ENCODE data around the gene CKS1B. TPM values are rescaled to one million over a fixed set of nuclear protein-coding genes. Genes with fewer than 3 reads are reported as not detected.

The CKS1B gene
- total RNA-seq, 1 donor: 68.2 TPM

GRCh38 chr1:155023627-155024026, 49.1 kb downstream of the CKS1B start:
- TF ChIP-seq, protein P1, sequence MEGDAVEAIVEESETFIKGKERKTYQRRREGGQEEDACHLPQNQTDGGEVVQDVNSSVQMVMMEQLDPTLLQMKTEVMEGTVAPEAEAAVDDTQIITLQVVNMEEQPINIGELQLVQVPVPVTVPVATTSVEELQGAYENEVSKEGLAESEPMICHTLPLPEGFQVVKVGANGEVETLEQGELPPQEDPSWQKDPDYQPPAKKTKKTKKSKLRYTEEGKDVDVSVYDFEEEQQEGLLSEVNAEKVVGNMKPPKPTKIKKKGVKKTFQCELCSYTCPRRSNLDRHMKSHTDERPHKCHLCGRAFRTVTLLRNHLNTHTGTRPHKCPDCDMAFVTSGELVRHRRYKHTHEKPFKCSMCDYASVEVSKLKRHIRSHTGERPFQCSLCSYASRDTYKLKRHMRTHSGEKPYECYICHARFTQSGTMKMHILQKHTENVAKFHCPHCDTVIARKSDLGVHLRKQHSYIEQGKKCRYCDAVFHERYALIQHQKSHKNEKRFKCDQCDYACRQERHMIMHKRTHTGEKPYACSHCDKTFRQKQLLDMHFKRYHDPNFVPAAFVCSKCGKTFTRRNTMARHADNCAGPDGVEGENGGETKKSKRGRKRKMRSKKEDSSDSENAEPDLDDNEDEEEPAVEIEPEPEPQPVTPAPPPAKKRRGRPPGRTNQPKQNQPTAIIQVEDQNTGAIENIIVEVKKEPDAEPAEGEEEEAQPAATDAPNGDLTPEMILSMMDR (IDR thresholded peaks at IDR 0.05; ENCODE audit: insufficient read depth, low read depth, low read length): no peak
- H3K4me3 ChIP-seq (ENCODE audit: low read depth, low read length): no peak overlapping the region
- no peak for DNase-seq (ENCODE audit: low read depth)

- no peak for DNase-seq (ENCODE audit: low read depth)
- TF ChIP-seq, protein P1 (IDR thresholded peaks at IDR 0.05; ENCODE audit: insufficient read depth, low read depth, low read length): no peak
- no peak overlapping the region for H3K4me3 ChIP-seq (ENCODE audit: low read depth, low read length)
Measured at GRCh38 chr1:155024315-155024714, 49.8 kb downstream of the CKS1B start.

DNA sequence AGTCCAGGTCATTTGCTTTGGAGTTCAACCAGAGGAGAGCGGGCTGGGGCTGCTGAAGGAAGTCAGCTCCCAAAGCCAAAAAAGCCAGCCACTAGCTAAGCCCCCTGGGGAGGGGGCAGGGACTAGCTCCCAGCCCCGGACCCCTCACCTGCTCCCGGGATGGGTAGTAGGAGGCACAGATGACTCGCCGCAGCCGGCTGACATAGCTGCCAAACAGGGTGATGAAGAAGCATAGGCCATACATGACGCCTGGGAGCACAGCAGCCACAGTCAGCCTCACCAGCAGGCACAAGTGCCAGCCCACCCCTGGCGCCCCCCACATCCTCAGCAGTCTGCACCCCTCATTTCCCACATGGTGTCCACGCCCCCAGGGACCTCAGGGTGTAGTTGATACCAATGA, 51.7 kb downstream of the CKS1B start:
- TF ChIP-seq, protein P1 (IDR thresholded peaks at IDR 0.05; ENCODE audit: insufficient read depth, low read depth, low read length): no peak
- no peak overlapping the region for H3K4me3 ChIP-seq (ENCODE audit: low read depth, low read length)
- no peak for DNase-seq (ENCODE audit: low read depth)

DNA sequence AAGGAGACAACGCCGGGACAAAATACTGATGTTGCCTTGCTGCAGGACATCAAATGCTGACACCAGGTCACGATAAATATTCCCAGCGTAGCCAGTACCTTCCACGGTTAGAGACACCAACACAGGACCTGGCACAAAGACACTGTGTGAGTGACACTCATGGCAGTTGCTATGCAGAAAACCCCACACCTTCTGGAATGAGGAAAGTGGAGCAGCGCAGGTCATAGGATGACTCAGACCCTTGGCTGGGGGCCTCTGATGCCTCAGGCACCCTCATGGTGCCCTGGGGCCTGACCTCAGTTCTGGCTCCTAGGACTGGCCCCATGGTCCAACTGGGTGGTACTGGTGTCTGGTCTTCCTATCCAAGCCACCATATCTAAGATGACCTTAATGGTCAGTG, 52.1 kb downstream of the CKS1B start:
- TF ChIP-seq, protein P1 (IDR thresholded peaks at IDR 0.05; ENCODE audit: insufficient read depth, low read depth, low read length): no peak
- no peak for DNase-seq (ENCODE audit: low read depth)
- no peak overlapping the region for H3K4me3 ChIP-seq (ENCODE audit: low read depth, low read length)

Small RNA genes lying within 50 kb of the gene (small RNA-seq; reads per million reads assigned to genes)
- gene MIR4258 (not detected), gene RF00017 (not detected)

Other genes starting within 250 kb of the CKS1B start
- not detected in 2 replicates for gene KCNN3, start 104.4 kb upstream of the CKS1B start, total RNA-seq
- 6.4 and 8.2 TPM in 2 replicates for gene PMVK, start 38.0 kb upstream of the CKS1B start, total RNA-seq
- gene PBXIP1, start 18.6 kb upstream of the CKS1B start, total RNA-seq: 52.2 and 54.1 TPM in 2 replicates
- 26.7 and 28.9 TPM in 2 replicates for gene PYGO2, start 12.9 kb upstream of the CKS1B start, total RNA-seq
- 255 and 330 TPM in 2 replicates for gene SHC1, start 3.9 kb upstream of the CKS1B start, total RNA-seq
- 22.9 and 24.2 TPM in 2 replicates for gene FLAD1, start 8.7 kb downstream of the CKS1B start, total RNA-seq
- 0.32 and 0.43 TPM in 2 replicates for gene LENEP, start 18.9 kb downstream of the CKS1B start, total RNA-seq
- 15.5 and 15.8 TPM in 2 replicates for gene ZBTB7B, start 28.1 kb downstream of the CKS1B start, total RNA-seq
- not detected in 2 replicates for gene DCST2, start 59.1 kb downstream of the CKS1B start, total RNA-seq
- not detected in 2 replicates for gene DCST1, start 59.1 kb downstream of the CKS1B start, total RNA-seq
- gene ADAM15, start 76.6 kb downstream of the CKS1B start, total RNA-seq: 41.2 and 49.2 TPM in 2 replicates
- gene EFNA4, start 89.1 kb downstream of the CKS1B start, total RNA-seq: 2.6 and 3.9 TPM in 2 replicates
- 0.32 and 0.43 TPM in 2 replicates for gene EFNA3, start 104.2 kb downstream of the CKS1B start, total RNA-seq
- gene EFNA1, start 153.2 kb downstream of the CKS1B start, total RNA-seq: not detected in 2 replicates
- gene SLC50A1, start 161.2 kb downstream of the CKS1B start, total RNA-seq: 52.5 and 58.7 TPM in 2 replicates
- 23.7 and 47.0 TPM in 2 replicates for gene DPM3, start 165.8 kb downstream of the CKS1B start, total RNA-seq
- 65.6 and 95.3 TPM in 2 replicates for gene KRTCAP2, start 198.6 kb downstream of the CKS1B start, total RNA-seq
- gene TRIM46, start 199.2 kb downstream of the CKS1B start, total RNA-seq: 6.5 and 7.7 TPM in 2 replicates
- gene THBS3, start 233.2 kb downstream of the CKS1B start, total RNA-seq: 32.8 and 35.8 TPM in 2 replicates
- 38.0 and 45.1 TPM in 2 replicates for gene MTX1, start 234.0 kb downstream of the CKS1B start, total RNA-seq

All from fibroblast of villous mesenchyme (primary cell).